ENCODE measurements around the gene FAM171A1. TPM values are rescaled to one million over a fixed set of nuclear protein-coding genes. Genes with fewer than 3 reads are reported as not detected.
"Not testable (repeated sequence)": the region's sequence is repeated elsewhere in the genome, so short reads cannot be mapped to it uniquely, and the experiment has no call there.

Gene FAM171A1
- total RNA-seq = 3.9 and 4.1 TPM in 2 replicates

- intact Hi-C loops (cut with micrococcal nuclease) = loop anchor here (1.0 to 10.0 kb wide), 3 partner anchors 162 to 266 kb away; partner anchors contain the start of gene NMT2
Measured at GRCh38 chr10:15370856-15371701, at the start of gene FAM171A1. FAM171A1 (minus strand) TSS chr10:15371289; CDS start chr10:15371052, 237 bp downstream.

- intact Hi-C loops (cut with micrococcal nuclease) = no loop called here
Measured at GRCh38 chr10:15420858-15421257, 49.8 kb upstream of the FAM171A1 start.

GRCh38 chr10:15419279-15419874, 48.3 kb upstream of the FAM171A1 start:
- intact Hi-C loops (cut with micrococcal nuclease) = no loop called here

- intact Hi-C loops (cut with micrococcal nuclease) = no loop called here
Measured at GRCh38 chr10:15416034-15416433, 44.9 kb upstream of the FAM171A1 start.

- intact Hi-C loops (cut with micrococcal nuclease) = no loop called here
Measured at GRCh38 chr10:15411010-15411409, 39.9 kb upstream of the FAM171A1 start.

- intact Hi-C loops (cut with micrococcal nuclease) = not testable (repeated sequence)
Measured at GRCh38 chr10:15409350-15409749, 38.3 kb upstream of the FAM171A1 start.

- intact Hi-C loops (cut with micrococcal nuclease) = no loop called here
Measured at GRCh38 chr10:15408557-15408956, 37.5 kb upstream of the FAM171A1 start.

GRCh38 chr10:15405319-15405718, 34.2 kb upstream of the FAM171A1 start:
- intact Hi-C loops (cut with micrococcal nuclease) = no loop called here

GRCh38 chr10:15401382-15401781, 30.3 kb upstream of the FAM171A1 start:
- intact Hi-C loops (cut with micrococcal nuclease) = no loop called here

- intact Hi-C loops (cut with micrococcal nuclease) = not testable (repeated sequence)
Measured at GRCh38 chr10:15400461-15400860, 29.4 kb upstream of the FAM171A1 start.

- intact Hi-C loops (cut with micrococcal nuclease) = no loop called here
Measured at GRCh38 chr10:15399060-15399661, 28.1 kb upstream of the FAM171A1 start.

- intact Hi-C loops (cut with micrococcal nuclease) = no loop called here
Measured at GRCh38 chr10:15395935-15396334, 24.8 kb upstream of the FAM171A1 start.

GRCh38 chr10:15393139-15393825, 22.2 kb upstream of the FAM171A1 start:
- intact Hi-C loops (cut with micrococcal nuclease) = no loop called here

- intact Hi-C loops (cut with micrococcal nuclease) = no loop called here
Measured at GRCh38 chr10:15391491-15391890, 20.4 kb upstream of the FAM171A1 start.

GRCh38 chr10:15388172-15388571, 17.1 kb upstream of the FAM171A1 start:
- intact Hi-C loops (cut with micrococcal nuclease) = not testable (repeated sequence)

GRCh38 chr10:15387021-15387420, 15.9 kb upstream of the FAM171A1 start:
- intact Hi-C loops (cut with micrococcal nuclease) = no loop called here

- intact Hi-C loops (cut with micrococcal nuclease) = no loop called here
Measured at GRCh38 chr10:15385552-15386455, 14.7 kb upstream of the FAM171A1 start.

- intact Hi-C loops (cut with micrococcal nuclease) = no loop called here
Measured at GRCh38 chr10:15381420-15381819, 10.3 kb upstream of the FAM171A1 start.

GRCh38 chr10:15379078-15379477, 8.0 kb upstream of the FAM171A1 start:
- intact Hi-C loops (cut with micrococcal nuclease) = loop anchor here (10.0 kb wide), 1 partner anchor 274 kb away; no protein-coding TSS in a partner anchor

GRCh38 chr10:15378569-15378968, 7.5 kb upstream of the FAM171A1 start:
- intact Hi-C loops (cut with micrococcal nuclease) = loop anchor here (10.0 kb wide), 1 partner anchor 274 kb away; no protein-coding TSS in a partner anchor
